Measurements from ENCODE around the gene PADI1.

DNA sequence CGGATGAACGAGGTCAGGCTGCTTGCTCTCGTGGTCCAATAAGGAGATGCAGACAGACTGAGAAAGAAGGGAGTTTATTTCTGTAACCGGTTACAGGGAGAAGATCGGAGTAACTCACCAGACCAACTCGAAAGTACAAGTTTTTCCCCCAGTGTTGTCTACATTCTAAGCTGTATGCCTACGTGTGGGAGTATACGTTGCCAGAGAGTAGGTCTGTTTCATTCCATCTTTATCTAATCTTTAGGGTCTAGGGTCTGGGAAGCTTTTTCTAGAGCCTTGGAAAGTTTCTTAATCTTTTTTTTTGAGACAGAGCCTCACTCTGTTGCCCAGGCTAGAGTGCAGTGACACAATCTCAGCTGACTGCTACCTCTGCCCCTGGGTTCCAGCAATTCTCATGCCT lies 4.7 kb upstream of the PADI1 start:
- TF ChIP-seq, protein P1, sequence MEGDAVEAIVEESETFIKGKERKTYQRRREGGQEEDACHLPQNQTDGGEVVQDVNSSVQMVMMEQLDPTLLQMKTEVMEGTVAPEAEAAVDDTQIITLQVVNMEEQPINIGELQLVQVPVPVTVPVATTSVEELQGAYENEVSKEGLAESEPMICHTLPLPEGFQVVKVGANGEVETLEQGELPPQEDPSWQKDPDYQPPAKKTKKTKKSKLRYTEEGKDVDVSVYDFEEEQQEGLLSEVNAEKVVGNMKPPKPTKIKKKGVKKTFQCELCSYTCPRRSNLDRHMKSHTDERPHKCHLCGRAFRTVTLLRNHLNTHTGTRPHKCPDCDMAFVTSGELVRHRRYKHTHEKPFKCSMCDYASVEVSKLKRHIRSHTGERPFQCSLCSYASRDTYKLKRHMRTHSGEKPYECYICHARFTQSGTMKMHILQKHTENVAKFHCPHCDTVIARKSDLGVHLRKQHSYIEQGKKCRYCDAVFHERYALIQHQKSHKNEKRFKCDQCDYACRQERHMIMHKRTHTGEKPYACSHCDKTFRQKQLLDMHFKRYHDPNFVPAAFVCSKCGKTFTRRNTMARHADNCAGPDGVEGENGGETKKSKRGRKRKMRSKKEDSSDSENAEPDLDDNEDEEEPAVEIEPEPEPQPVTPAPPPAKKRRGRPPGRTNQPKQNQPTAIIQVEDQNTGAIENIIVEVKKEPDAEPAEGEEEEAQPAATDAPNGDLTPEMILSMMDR (IDR thresholded peaks at IDR 0.05; ENCODE audit: insufficient read depth, low read depth, low read length): no peak
- TF ChIP-seq EZH2 (IDR thresholded peaks at IDR 0.05; ENCODE audit: insufficient read depth, low read length): no peak
